Measurements from ENCODE around the gene THADA.

GRCh38 chr2:43344868-43345373, 250.9 kb downstream of the THADA start:
- TF ChIP-seq, protein P1, sequence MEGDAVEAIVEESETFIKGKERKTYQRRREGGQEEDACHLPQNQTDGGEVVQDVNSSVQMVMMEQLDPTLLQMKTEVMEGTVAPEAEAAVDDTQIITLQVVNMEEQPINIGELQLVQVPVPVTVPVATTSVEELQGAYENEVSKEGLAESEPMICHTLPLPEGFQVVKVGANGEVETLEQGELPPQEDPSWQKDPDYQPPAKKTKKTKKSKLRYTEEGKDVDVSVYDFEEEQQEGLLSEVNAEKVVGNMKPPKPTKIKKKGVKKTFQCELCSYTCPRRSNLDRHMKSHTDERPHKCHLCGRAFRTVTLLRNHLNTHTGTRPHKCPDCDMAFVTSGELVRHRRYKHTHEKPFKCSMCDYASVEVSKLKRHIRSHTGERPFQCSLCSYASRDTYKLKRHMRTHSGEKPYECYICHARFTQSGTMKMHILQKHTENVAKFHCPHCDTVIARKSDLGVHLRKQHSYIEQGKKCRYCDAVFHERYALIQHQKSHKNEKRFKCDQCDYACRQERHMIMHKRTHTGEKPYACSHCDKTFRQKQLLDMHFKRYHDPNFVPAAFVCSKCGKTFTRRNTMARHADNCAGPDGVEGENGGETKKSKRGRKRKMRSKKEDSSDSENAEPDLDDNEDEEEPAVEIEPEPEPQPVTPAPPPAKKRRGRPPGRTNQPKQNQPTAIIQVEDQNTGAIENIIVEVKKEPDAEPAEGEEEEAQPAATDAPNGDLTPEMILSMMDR (IDR thresholded peaks at IDR 0.05; ENCODE audit: borderline replicate concordance, extremely low read depth, low read length, poor library complexity, severe bottlenecking): no peak
- no peak for TF ChIP-seq EZH2 (IDR thresholded peaks at IDR 0.05; ENCODE audit: borderline replicate concordance, low read depth, low read length, severe bottlenecking)
